Suprapubic skin (tissue), 4 donors: Measurements from ENCODE around the gene IL17C. TPM values are rescaled to one million over a fixed set of nuclear protein-coding genes. Genes with fewer than 3 reads are reported as not detected.

Experiments used
- DNase-seq, 2 donors: peaks; one replicate each; pipeline ENCODE4 v3.0.0-alpha.2; 2019; ENCODE audit warnings: low spot score in 2 of 2
- H3K27ac ChIP-seq: fragments of 200-600 bp; sonication (generic); one replicate; pipeline ENCODE4 v1.5.1; 2019
- H3K27me3 ChIP-seq: fragments of 200-600 bp; sonication (generic); one replicate; pipeline ENCODE4 v1.5.1; 2019
- H3K36me3 ChIP-seq: fragments of 200-600 bp; sonication (generic); one replicate; pipeline ENCODE4 v1.5.1; 2019
- H3K4me1 ChIP-seq: fragments of 200-600 bp; sonication (generic); one replicate; pipeline ENCODE4 v1.5.1; 2019
- H3K4me3 ChIP-seq: fragments of 200-600 bp; sonication (generic); one replicate; pipeline ENCODE4 v1.5.1; 2019; ENCODE audit warnings: mild to moderate bottlenecking
- H3K9me3 ChIP-seq: fragments of 200-600 bp; sonication (generic); one replicate; pipeline ENCODE4 v1.5.1; 2019
- CTCF ChIP-seq, 2 donors: fragments of 200-600 bp in 1 of 2; fragments of 450-650 bp in 1 of 2; sonication (generic) in 1 of 2; IDR thresholded peaks; one replicate each; pipeline ENCODE4 v1.5.1; 2016 to 2019; ENCODE audit warnings: antibody characterized with exemption in 2 of 2, mild to moderate bottlenecking in 1 of 2, moderate library complexity in 1 of 2
- EP300 ChIP-seq: sonication (generic); formaldehyde crosslinking; IDR thresholded peaks from one replicate; pipeline ENCODE4 v1.6.1; 2017; ENCODE audit warnings: antibody characterized with exemption
- POLR2A ChIP-seq, 2 donors: fragments of 450-650 bp; IDR thresholded peaks; one replicate each; pipeline ENCODE4 v1.6.1; 2017; ENCODE audit warnings: antibody characterized with exemption in 2 of 2, mild to moderate bottlenecking in 2 of 2, moderate library complexity in 2 of 2
- POLR2AphosphoS5 ChIP-seq, 3 donors: sonication (generic); formaldehyde crosslinking; IDR thresholded peaks; one replicate each; pipeline ENCODE4 v1.6.1; 2017; ENCODE audit warnings: antibody characterized with exemption in 3 of 3
- WGBS: methylation state at CpG from one replicate; pipeline ENCODE4 v1.1.5; 2018; 5-methylcytosine and 5-hydroxymethylcytosine counted together
- total RNA-seq, 4 donors: library from RNA; depleted of rRNA; stranded (reverse); fragments of >200 nt; gene quantifications; one replicate each; pipeline ENCODE4 v1.1.0, GENCODE V29; 2016

Gene IL17C
- total RNA-seq, 4 donors from 2014 or later, result not detected

- TF ChIP-seq CTCF (IDR thresholded peaks at IDR 0.05) (no peak), EP300 (no peak), POLR2AphosphoS5 (IDR thresholded peaks at IDR 0.05) (no peak), POLR2A (IDR thresholded peaks at IDR 0.05) (no peak)
- H3K9me3 ChIP-seq, result no peaks in the 10 kb centered on the region
- no peak overlapping the region for H3K4me3 ChIP-seq
- H3K36me3 ChIP-seq, result peaks cover 30% of the 10 kb centered on the region
- H3K4me1 ChIP-seq, result peaks cover 6% of the 10 kb centered on the region
- 96% methylated on average over 12 of the region's 12 CpGs for WGBS
- H3K27me3 ChIP-seq, result no peaks in the 10 kb centered on the region
- no peak overlapping the region for H3K27ac ChIP-seq
- no peak for DNase-seq
These were observed 45.3 kb upstream of the IL17C start for GRCh38 chr16:88593061-88593460.

GRCh38 chr16:88593489-88593888, 44.9 kb upstream of the IL17C start:
- Histone ChIP-seq H3K4me1 (peaks cover 6% of the 10 kb centered on the region), H3K4me3 (no peak overlapping the region), H3K27me3 (no peaks in the 10 kb centered on the region), H3K27ac (no peak overlapping the region), H3K36me3 (peaks cover 30% of the 10 kb centered on the region), H3K9me3 (no peaks in the 10 kb centered on the region)
- TF ChIP-seq POLR2AphosphoS5 (IDR thresholded peaks at IDR 0.05) (no peak), CTCF (IDR thresholded peaks at IDR 0.05) (no peak), POLR2A (IDR thresholded peaks at IDR 0.05) (no peak), EP300 (no peak)
- WGBS, result 85% methylated on average over 11 of the region's 11 CpGs
- no peak for DNase-seq

GRCh38 chr16:88593910-88594309, 44.5 kb upstream of the IL17C start:
- no peak for TF ChIP-seq POLR2AphosphoS5 (IDR thresholded peaks at IDR 0.05)
- no peak for TF ChIP-seq EP300
- TF ChIP-seq POLR2A (IDR thresholded peaks at IDR 0.05), result no peak
- no peak for TF ChIP-seq CTCF (IDR thresholded peaks at IDR 0.05)
- peaks cover 30% of the 10 kb centered on the region for H3K36me3 ChIP-seq
- no peaks in the 10 kb centered on the region for H3K27me3 ChIP-seq
- H3K27ac ChIP-seq, result no peak overlapping the region
- DNase-seq, result no peak
- peaks cover 6% of the 10 kb centered on the region for H3K4me1 ChIP-seq
- H3K4me3 ChIP-seq, result no peak overlapping the region
- H3K9me3 ChIP-seq, result no peaks in the 10 kb centered on the region
- 94% methylated on average over 6 of the region's 6 CpGs for WGBS

GRCh38 chr16:88595101-88595500, 43.3 kb upstream of the IL17C start:
- Histone ChIP-seq H3K9me3 (no peaks in the 10 kb centered on the region), H3K36me3 (peaks cover 30% of the 10 kb centered on the region), H3K27ac (no peak overlapping the region), H3K4me3 (no peak overlapping the region), H3K4me1 (peaks cover 7% of the 10 kb centered on the region), H3K27me3 (no peaks in the 10 kb centered on the region)
- WGBS, result 80% methylated on average over 6 of the region's 6 CpGs
- no peak for TF ChIP-seq POLR2A (IDR thresholded peaks at IDR 0.05)
- TF ChIP-seq POLR2AphosphoS5 (IDR thresholded peaks at IDR 0.05), result no peak
- no peak for TF ChIP-seq EP300
- no peak for TF ChIP-seq CTCF (IDR thresholded peaks at IDR 0.05)
- no peak for DNase-seq

GRCh38 chr16:88595921-88596320, 42.5 kb upstream of the IL17C start:
- Histone ChIP-seq H3K36me3 (peaks cover 36% of the 10 kb centered on the region), H3K4me1 (peaks cover 14% of the 10 kb centered on the region)

More at GRCh38 chr16:88595921-88596320, 42.5 kb upstream of the IL17C start:
- no peak overlapping the region for H3K27ac ChIP-seq
- DNase-seq, result no peak
- WGBS, result 92% methylated on average over 10 of the region's 10 CpGs
- H3K9me3 ChIP-seq, result no peaks in the 10 kb centered on the region
- H3K27me3 ChIP-seq, result no peaks in the 10 kb centered on the region
- TF ChIP-seq POLR2AphosphoS5 (IDR thresholded peaks at IDR 0.05) (no peak), CTCF (IDR thresholded peaks at IDR 0.05) (no peak), EP300 (no peak), POLR2A (IDR thresholded peaks at IDR 0.05) (no peak)
- no peak overlapping the region for H3K4me3 ChIP-seq
